Ascending aorta (tissue), 2 donors: ENCODE data around the gene C3. TPM values are rescaled to one million over a fixed set of nuclear protein-coding genes. Genes with fewer than 3 reads are reported as not detected.

Experiments
- DNase-seq, 2 donors: peaks; one replicate each; pipeline ENCODE4 v3.0.0-alpha.2; 2019; ENCODE audit warnings: low spot score in 2 of 2
- H3K27ac ChIP-seq, 2 donors: fragments of 200-600 bp; sonication (generic); one replicate each; pipeline ENCODE4 v1.5.1; 2016 to 2017; ENCODE audit warnings: mild to moderate bottlenecking in 1 of 2
- H3K27me3 ChIP-seq: fragments of 200-600 bp; sonication (generic); one replicate; pipeline ENCODE4 v1.5.1; 2017
- H3K36me3 ChIP-seq, 2 donors: fragments of 200-600 bp; sonication (generic); one replicate each; pipeline ENCODE4 v1.5.1; 2016
- H3K4me1 ChIP-seq, 2 donors: fragments of 200-600 bp; sonication (generic); one replicate each; pipeline ENCODE4 v1.5.1; 2016 to 2017; ENCODE audit warnings: mild to moderate bottlenecking in 1 of 2
- H3K4me3 ChIP-seq, 2 donors: fragments of 200-600 bp; sonication (generic); one replicate each; pipeline ENCODE4 v1.5.1; 2016 to 2017; ENCODE audit warnings: mild to moderate bottlenecking in 1 of 2
- H3K9me3 ChIP-seq, 2 donors: fragments of 200-600 bp; sonication (generic); one replicate each; pipeline ENCODE4 v1.5.1; 2016
- CTCF ChIP-seq, 3 experiments: fragments of 200-600 bp in 2 of 3; fragments of 450-650 bp in 1 of 3; sonication (generic) in 2 of 3; IDR thresholded peaks; one replicate each; pipeline ENCODE4 v1.5.1; 2016 to 2019; ENCODE audit warnings: antibody characterized with exemption in 3 of 3, mild to moderate bottlenecking in 1 of 3, moderate library complexity in 1 of 3
- intact Hi-C: fragments of 100-400 bp; cut with DNase I; formaldehyde crosslinking; loops from one replicate; pipeline ENCODE4 v1.15.1; 2023
- total RNA-seq: library from RNA; depleted of rRNA; stranded (reverse); fragments of >200 nt; gene quantifications from one replicate; pipeline ENCODE4 v1.1.0, GENCODE V29; 2016

Gene C3
- total RNA-seq, 1 donor from 2014 or later = 2,421 TPM

- Histone ChIP-seq H3K27me3 (no peaks in the 10 kb centered on the region), H3K36me3 (peaks cover 31 to 46% of the 10 kb centered on the region in 2 donors), H3K4me3 (peak overlapping the region in 1 of 2 donors; percentile 31), H3K4me1 (peaks cover 5 to 36% of the 10 kb centered on the region in 2 donors), H3K9me3 (no peaks in the 10 kb centered on the region), H3K27ac (peak overlapping the region; percentile 84 to 86)
- no peak for TF ChIP-seq CTCF (IDR thresholded peaks at IDR 0.05)
- no peak for DNase-seq
- intact Hi-C loops = loop anchor here (5.0 to 10.0 kb wide), 3 partner anchors 453 to 1081 kb away; partner anchors contain the start of genes NDUFA11 and VMAC
Measured at GRCh38 chr19:6743714-6744380, 23.4 kb upstream of the C3 start.

- intact Hi-C loops = loop anchor here (5.0 to 10.0 kb wide), 3 partner anchors 454 to 1082 kb away; partner anchors contain the start of genes NDUFA11 and VMAC
- no peak overlapping the region for H3K4me3 ChIP-seq
- no peaks in the 10 kb centered on the region for H3K27me3 ChIP-seq
- H3K36me3 ChIP-seq = peaks cover 26 to 38% of the 10 kb centered on the region in 2 donors
- peak overlapping the region; percentile 84 to 86 for H3K27ac ChIP-seq
- no peak for TF ChIP-seq CTCF (IDR thresholded peaks at IDR 0.05)
- peaks cover 6 to 44% of the 10 kb centered on the region in 2 donors for H3K4me1 ChIP-seq
- H3K9me3 ChIP-seq = no peaks in the 10 kb centered on the region
- DNase-seq = no peak
Measured at GRCh38 chr19:6743066-6743465, 22.6 kb upstream of the C3 start.

GRCh38 chr19:6740589-6741343 is 20.3 kb upstream of the C3 start:
- no peak for TF ChIP-seq CTCF (IDR thresholded peaks at IDR 0.05)
- Histone ChIP-seq H3K27me3 (no peaks in the 10 kb centered on the region), H3K4me3 (peak overlapping the region; percentile 65 to 74), H3K36me3 (peaks cover 7 to 15% of the 10 kb centered on the region in 2 donors), H3K27ac (peak overlapping the region; percentile 87 to 93), H3K9me3 (no peaks in the 10 kb centered on the region), H3K4me1 (peaks cover 8 to 52% of the 10 kb centered on the region in 2 donors)
- DNase-seq = peak in 1 of 2 donors; percentile 80
- intact Hi-C loops = loop anchor here (5.0 to 10.0 kb wide), 3 partner anchors 457 to 1084 kb away; partner anchors contain the start of genes NDUFA11 and VMAC

GRCh38 chr19:6739883-6740588 is 19.6 kb upstream of the C3 start:
- intact Hi-C loops = loop anchor here (2.0 to 10.0 kb wide), 9 partner anchors 223 to 1181 kb away; partner anchors contain the start of genes KHSRP, NDUFA11, SAFB and SAFB2
- H3K9me3 ChIP-seq = no peaks in the 10 kb centered on the region
- H3K27me3 ChIP-seq = no peaks in the 10 kb centered on the region
- peak overlapping the region; percentile 87 to 93 for H3K27ac ChIP-seq
- peaks cover 7 to 12% of the 10 kb centered on the region in 2 donors for H3K36me3 ChIP-seq
- DNase-seq = no peak
- no peak for TF ChIP-seq CTCF (IDR thresholded peaks at IDR 0.05)
- H3K4me3 ChIP-seq = peak overlapping the region; percentile 65 to 74
- H3K4me1 ChIP-seq = peaks cover 3 to 50% of the 10 kb centered on the region in 2 donors

- intact Hi-C loops = loop anchor here (2.0 to 10.0 kb wide), 6 partner anchors 222 to 1181 kb away; partner anchors contain the start of genes KHSRP, SAFB, SAFB2 and SNAPC2
- TF ChIP-seq CTCF (IDR thresholded peaks at IDR 0.05) = no peak
- Histone ChIP-seq H3K27me3 (no peaks in the 10 kb centered on the region), H3K4me3 (peak within 1 kb of the TSS; percentile 65 to 74), H3K9me3 (no peaks in the 10 kb centered on the region), H3K27ac (peak within 1 kb of the TSS; percentile 93 to 97), H3K36me3 (peaks cover 7 to 12% of the 10 kb centered on the region in 2 donors), H3K4me1 (peaks cover 3 to 44% of the 10 kb centered on the region in 2 donors)
- DNase-seq = peak; percentile 53 to 92
Measured at GRCh38 chr19:6739390-6739882, 19.0 kb upstream of the C3 start, which contains the start of gene TRIP10. Gene TRIP10 (plus strand): TSS chr19:6739680. CDS start chr19:6739762, 82 bp downstream.
